HG03442 (cell line): ENCODE measurements around the gene MEI4.

ENCODE experiments used
- ATAC-seq: cut with Tn5 transposase; IDR thresholded peaks from one replicate; pipeline ENCODE4 v1.9.1; 2021; ENCODE audit warnings: mild to moderate bottlenecking, moderate library complexity; ENCODE audit not compliant: unreplicated experiment

The MEI4 gene

GRCh38 chr6:77930382-77930781, 277.5 kb downstream of the MEI4 start:
- ATAC-seq = no peak

- no peak for ATAC-seq
Measured at GRCh38 chr6:77930952-77931351, 278.1 kb downstream of the MEI4 start.

GRCh38 chr6:77962070-77962469, 309.2 kb downstream of the MEI4 start:
- no peak for ATAC-seq

- no peak for ATAC-seq
Measured at GRCh38 chr6:77965449-77965848, 312.6 kb downstream of the MEI4 start.

- no peak for ATAC-seq
Measured at GRCh38 chr6:77972334-77972733, 319.5 kb downstream of the MEI4 start.
